ENCODE results near the gene FBXL15.

FBXL15 gene

GRCh38 chr10:102394801-102395399, 25.7 kb upstream of the FBXL15 start:
- peaks cover 54% of the 10 kb centered on the region for H3K4me1 Mint-ChIP-seq

DNA sequence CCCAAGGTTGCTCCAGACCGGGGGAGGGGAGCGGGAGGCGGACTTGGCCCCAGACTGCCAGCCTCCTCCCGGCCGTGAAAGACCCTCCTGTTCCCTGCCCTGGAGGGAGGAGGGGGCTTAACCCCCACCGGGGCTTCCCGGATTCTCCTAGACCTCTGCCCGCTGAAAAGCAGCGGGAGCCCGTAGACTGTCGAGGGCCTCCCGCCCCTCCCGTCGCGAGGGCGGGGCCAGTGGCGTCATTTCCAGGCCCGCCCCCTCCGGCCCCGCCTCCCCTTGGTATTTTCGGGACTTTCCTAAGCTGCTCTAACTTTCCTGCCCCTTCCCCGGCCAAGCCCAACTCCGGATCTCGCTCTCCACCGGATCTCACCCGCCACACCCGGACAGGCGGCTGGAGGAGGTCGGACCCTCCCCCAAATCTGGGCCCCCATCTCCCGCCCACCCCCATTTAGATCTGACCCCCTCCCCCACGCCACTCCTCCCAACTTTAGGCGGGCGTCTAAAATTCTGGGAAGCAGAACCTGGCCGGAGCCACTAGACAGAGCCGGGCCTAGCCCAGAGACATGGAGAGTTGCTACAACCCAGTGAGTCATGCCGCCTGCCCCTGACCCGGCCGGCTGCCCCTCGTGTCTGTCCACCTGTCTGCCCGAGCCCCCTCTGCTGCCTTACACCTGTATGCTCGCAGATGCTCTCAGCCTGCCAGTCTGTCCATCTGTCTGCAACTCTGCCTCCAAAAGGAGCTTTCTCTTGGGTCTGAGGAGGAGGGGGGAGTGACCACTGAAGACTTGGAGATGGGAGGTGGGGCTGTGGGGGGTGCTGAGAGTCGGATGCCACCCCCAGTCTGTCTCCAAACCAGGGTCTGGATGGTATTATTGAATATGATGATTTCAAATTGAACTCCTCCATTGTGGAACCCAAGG, 25.0 kb upstream of the FBXL15 start, which contains the start of gene NFKB2:
NFKB2 (plus strand) TSS at position 306 of the 917 bp plus-strand sequence; CDS start at position 561, 255 bp downstream.
- peaks cover 47% of the 10 kb centered on the region for H3K36me3 Mint-ChIP-seq
- no peaks in the 10 kb centered on the region for H3K9me3 Mint-ChIP-seq
- H3K4me1 Mint-ChIP-seq: peaks cover 62% of the 10 kb centered on the region
- H3K27ac Mint-ChIP-seq: peak within 1 kb of the TSS; percentile 99
- H3K4me3 Mint-ChIP-seq: peak within 1 kb of the TSS; percentile 94
- peak; percentile 64 for ATAC-seq
- H3K27me3 Mint-ChIP-seq: no peaks in the 10 kb centered on the region

More at GRCh38 chr10:102394801-102395399, 25.7 kb upstream of the FBXL15 start:
- peak; percentile 46 for ATAC-seq
- Mint-ChIP-seq H3K4me3 (peak overlapping the region; percentile 94), H3K9me3 (no peaks in the 10 kb centered on the region), H3K36me3 (peaks cover 39% of the 10 kb centered on the region), H3K27me3 (no peaks in the 10 kb centered on the region), H3K27ac (peak overlapping the region; percentile 99)

DNA sequence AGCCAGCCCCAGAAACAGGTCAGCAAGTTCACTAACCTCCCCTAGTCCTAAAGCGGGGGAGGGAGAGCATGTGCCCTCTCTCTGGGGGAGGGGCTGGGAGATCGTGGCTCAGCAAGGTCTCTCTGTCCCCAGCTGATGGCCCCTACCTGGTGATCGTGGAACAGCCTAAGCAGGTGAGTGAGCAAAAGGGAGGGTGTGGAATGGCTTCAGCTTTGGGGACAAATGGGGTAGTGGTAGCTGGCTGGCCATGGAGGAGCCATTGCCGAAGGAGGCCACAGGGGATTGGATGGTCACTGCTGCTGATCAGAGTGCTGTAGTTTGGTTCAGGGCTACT, 24.4 kb upstream of the FBXL15 start:
- no peak for ATAC-seq
- Mint-ChIP-seq H3K9me3 (no peaks in the 10 kb centered on the region), H3K36me3 (peaks cover 52% of the 10 kb centered on the region), H3K4me1 (peaks cover 64% of the 10 kb centered on the region), H3K27me3 (no peaks in the 10 kb centered on the region), H3K4me3 (peak overlapping the region; percentile 94), H3K27ac (peak overlapping the region; percentile 99)

GRCh38 chr10:102396730-102397151, 23.9 kb upstream of the FBXL15 start:
- Mint-ChIP-seq H3K4me3 (peak overlapping the region; percentile 94), H3K27ac (peak overlapping the region; percentile 99), H3K9me3 (no peaks in the 10 kb centered on the region), H3K36me3 (peaks cover 56% of the 10 kb centered on the region), H3K27me3 (no peaks in the 10 kb centered on the region), H3K4me1 (peaks cover 68% of the 10 kb centered on the region)
- no peak for ATAC-seq

DNA sequence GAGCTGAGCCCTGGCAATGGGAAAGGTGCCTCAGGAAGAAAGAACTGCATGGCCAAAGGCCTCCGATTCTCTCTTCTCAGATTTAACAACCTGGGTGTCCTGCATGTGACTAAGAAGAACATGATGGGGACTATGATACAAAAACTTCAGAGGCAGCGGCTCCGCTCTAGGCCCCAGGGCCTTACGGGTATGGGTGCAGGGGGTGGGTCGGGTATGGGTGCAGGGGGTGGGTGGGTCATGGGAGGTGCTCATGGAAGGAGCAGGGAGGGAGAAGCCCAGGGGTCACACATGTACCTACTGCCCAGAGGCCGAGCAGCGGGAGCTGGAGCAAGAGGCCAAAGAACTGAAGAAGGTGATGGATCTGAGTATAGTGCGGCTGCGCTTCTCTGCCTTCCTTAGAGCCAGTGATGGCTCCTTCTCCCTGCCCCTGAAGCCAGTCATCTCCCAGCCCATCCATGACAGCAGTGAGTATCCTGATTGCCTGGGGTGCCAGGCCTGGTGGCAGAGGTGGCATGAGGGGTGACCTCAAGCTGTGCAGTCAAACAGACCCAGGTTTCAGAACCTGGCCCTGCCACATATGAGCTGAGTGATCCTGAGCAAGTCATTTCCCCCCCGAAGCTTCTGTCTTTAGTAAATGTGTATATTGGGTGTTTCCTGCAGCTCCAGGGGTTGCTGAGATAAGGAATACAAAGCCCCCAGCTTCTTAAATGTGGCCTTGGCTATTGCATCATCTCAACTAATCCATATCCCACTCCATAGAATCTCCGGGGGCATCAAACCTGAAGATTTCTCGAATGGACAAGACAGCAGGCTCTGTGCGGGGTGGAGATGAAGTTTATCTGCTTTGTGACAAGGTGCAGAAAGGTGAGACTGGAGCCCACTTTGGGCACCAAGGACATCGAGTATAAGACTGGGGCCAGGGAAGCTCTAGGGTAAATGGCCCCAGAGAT, 23.1 kb upstream of the FBXL15 start:
- Mint-ChIP-seq H3K27me3 (no peaks in the 10 kb centered on the region), H3K4me1 (peaks cover 72% of the 10 kb centered on the region), H3K4me3 (peak overlapping the region; percentile 94), H3K27ac (peak overlapping the region; percentile 99), H3K36me3 (peaks cover 64% of the 10 kb centered on the region), H3K9me3 (no peaks in the 10 kb centered on the region)
- ATAC-seq: no peak

GRCh38 chr10:102398172-102399020, 22.2 kb upstream of the FBXL15 start:
- Mint-ChIP-seq H3K4me3 (peak overlapping the region; percentile 94), H3K9me3 (no peaks in the 10 kb centered on the region), H3K36me3 (peaks cover 66% of the 10 kb centered on the region), H3K27me3 (no peaks in the 10 kb centered on the region), H3K4me1 (peaks cover 70% of the 10 kb centered on the region), H3K27ac (peak overlapping the region; percentile 85)
- ATAC-seq: no peak

DNA sequence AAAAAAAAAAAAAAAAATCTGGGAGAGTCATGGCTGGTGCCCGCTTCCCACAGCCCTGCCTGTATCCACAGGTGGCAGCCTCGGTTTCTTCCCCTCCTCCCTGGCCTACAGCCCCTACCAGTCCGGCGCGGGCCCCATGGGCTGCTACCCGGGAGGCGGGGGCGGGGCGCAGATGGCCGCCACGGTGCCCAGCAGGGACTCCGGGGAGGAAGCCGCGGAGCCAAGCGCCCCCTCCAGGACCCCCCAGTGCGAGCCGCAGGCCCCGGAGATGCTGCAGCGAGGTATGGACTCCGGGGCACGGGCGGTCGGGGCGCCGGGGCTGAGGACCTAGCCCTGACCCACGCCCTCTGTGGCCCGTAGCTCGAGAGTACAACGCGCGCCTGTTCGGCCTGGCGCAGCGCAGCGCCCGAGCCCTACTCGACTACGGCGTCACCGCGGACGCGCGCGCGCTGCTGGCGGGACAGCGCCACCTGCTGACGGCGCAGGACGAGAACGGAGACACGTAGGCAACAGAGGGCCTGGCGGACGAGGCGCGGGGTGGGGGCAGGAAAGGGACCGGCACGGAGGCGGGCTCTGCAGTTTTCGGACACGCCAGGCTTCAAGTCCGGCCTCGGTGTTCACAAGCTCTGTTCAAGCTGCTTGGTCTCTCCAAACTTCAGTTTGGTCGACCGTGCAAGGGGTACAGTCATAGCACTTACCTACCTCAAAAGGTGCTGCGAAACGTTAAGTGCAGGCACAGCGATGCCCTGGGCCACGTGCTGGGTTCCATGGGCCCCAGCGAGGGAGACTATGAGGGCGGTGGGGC, 21.2 kb upstream of the FBXL15 start:
- Mint-ChIP-seq H3K27me3 (no peaks in the 10 kb centered on the region), H3K9me3 (no peaks in the 10 kb centered on the region), H3K27ac (peak overlapping the region; percentile 85), H3K36me3 (peaks cover 66% of the 10 kb centered on the region), H3K4me1 (peaks cover 70% of the 10 kb centered on the region), H3K4me3 (peak overlapping the region; percentile 94)
- peak; percentile 64 for ATAC-seq

DNA sequence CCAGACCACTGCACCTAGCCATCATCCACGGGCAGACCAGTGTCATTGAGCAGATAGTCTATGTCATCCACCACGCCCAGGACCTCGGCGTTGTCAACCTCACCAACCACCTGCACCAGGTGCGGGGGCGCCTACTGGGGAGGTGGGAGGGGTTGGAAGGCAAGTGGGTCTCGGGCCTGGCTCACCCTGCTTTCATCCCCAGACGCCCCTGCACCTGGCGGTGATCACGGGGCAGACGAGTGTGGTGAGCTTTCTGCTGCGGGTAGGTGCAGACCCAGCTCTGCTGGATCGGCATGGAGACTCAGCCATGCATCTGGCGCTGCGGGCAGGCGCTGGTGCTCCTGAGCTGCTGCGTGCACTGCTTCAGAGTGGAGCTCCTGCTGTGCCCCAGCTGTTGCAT, 20.6 kb upstream of the FBXL15 start:
- Mint-ChIP-seq H3K27ac (peak overlapping the region; percentile 85), H3K36me3 (peaks cover 66% of the 10 kb centered on the region), H3K4me1 (peaks cover 70% of the 10 kb centered on the region), H3K27me3 (no peaks in the 10 kb centered on the region), H3K9me3 (no peaks in the 10 kb centered on the region), H3K4me3 (peak overlapping the region; percentile 94)
- ATAC-seq: no peak

DNA sequence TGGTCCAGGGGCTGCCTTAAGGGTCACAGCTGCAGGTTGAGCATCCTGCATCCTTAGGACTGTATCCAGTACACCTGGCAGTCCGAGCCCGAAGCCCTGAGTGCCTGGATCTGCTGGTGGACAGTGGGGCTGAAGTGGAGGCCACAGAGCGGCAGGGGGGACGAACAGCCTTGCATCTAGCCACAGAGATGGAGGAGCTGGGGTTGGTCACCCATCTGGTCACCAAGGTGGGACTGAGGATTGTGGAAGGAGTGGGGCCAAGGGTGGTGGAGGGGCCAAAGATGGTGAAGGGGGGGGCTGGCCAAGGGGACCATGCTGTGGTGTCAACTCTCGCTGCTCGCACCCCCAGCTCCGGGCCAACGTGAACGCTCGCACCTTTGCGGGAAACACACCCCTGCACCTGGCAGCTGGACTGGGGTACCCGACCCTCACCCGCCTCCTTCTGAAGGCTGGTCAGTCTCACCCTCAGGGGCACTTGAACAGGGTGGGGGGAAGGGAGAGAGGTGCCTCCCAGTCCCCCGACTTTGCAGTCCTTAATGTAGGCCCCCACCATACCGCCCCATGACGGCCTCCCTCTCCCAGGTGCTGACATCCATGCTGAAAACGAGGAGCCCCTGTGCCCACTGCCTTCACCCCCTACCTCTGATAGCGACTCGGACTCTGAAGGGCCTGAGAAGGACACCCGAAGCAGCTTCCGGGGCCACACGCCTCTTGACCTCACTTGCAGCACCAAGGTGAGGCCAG, 19.9 kb upstream of the FBXL15 start:
- no peak for ATAC-seq
- peak overlapping the region; percentile 94 for H3K4me3 Mint-ChIP-seq
- no peaks in the 10 kb centered on the region for H3K9me3 Mint-ChIP-seq
- H3K27me3 Mint-ChIP-seq: no peaks in the 10 kb centered on the region
- H3K36me3 Mint-ChIP-seq: peaks cover 66% of the 10 kb centered on the region
- no peak overlapping the region for H3K27ac Mint-ChIP-seq
- H3K4me1 Mint-ChIP-seq: peaks cover 70% of the 10 kb centered on the region

DNA sequence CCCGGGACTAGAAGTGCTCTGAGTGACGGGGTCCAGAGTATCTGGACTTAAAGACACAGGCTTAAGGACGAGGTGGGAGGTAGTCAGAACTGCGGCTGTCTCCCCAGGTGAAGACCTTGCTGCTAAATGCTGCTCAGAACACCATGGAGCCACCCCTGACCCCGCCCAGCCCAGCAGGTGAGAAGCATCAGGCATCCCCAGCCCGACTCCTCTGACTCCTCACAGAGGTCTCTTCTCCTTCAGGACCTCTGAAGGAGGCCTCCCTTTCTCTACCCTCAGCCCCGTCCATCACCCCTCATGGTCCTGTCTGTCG, 19.3 kb upstream of the FBXL15 start:
- Mint-ChIP-seq H3K9me3 (no peaks in the 10 kb centered on the region), H3K4me3 (peak overlapping the region; percentile 15), H3K27ac (no peak overlapping the region), H3K27me3 (no peaks in the 10 kb centered on the region), H3K4me1 (peaks cover 66% of the 10 kb centered on the region), H3K36me3 (peaks cover 60% of the 10 kb centered on the region)
- ATAC-seq: no peak

GRCh38 chr10:102401735-102402511, 18.7 kb upstream of the FBXL15 start:
- Mint-ChIP-seq H3K4me3 (peak overlapping the region; percentile 15), H3K9me3 (no peaks in the 10 kb centered on the region), H3K36me3 (peaks cover 54% of the 10 kb centered on the region), H3K27ac (no peak overlapping the region), H3K4me1 (peaks cover 60% of the 10 kb centered on the region), H3K27me3 (peaks cover 3% of the 10 kb centered on the region)
- ATAC-seq: no peak

DNA sequence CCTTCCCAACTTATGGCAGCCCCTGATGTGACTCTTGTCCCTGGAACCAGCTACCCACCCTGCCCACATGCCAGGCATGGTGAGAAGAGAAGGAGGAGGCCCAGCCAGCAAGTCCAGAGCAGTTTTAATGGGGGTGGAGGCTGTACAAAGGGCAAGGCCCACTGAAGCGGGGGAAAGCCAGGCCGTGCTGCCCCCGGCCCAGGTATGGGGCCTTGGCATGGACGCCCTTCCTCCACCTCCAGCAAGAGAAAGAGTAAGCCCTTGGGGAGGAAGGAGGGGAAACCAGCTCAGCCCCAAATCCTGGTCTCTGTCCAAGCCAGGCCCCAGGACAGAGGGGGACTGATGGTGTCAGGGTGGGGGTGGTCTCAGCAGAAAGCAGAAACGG, 18.1 kb upstream of the FBXL15 start:
- H3K4me3 Mint-ChIP-seq: no peak overlapping the region
- peaks cover 54% of the 10 kb centered on the region for H3K4me1 Mint-ChIP-seq
- peaks cover 9% of the 10 kb centered on the region for H3K27me3 Mint-ChIP-seq
- no peak for ATAC-seq
- H3K36me3 Mint-ChIP-seq: peaks cover 48% of the 10 kb centered on the region
- no peak overlapping the region for H3K27ac Mint-ChIP-seq
- H3K9me3 Mint-ChIP-seq: no peaks in the 10 kb centered on the region

DNA sequence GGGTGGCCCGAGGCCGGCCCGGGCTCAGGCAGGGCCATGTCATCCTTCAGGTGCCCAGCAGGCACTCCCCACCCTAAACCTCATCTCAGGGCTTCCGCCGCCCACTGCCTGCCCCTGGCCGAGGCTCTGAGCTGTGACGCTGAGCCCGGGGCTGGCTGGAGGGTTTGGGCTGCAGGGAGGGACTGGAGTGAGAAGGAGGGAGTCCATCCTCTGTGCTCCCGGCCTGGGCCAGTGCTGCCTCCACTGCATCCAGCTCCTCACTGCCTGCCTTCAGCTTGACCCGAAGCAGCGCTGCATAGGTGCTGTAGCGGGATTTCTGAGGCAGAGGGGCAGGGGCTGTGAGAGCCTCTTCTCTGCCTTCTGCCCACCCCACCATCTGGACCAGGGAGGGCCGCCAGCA, 17.5 kb upstream of the FBXL15 start:
- no peak for ATAC-seq
- no peak overlapping the region for H3K4me3 Mint-ChIP-seq
- peaks cover 15% of the 10 kb centered on the region for H3K27me3 Mint-ChIP-seq
- H3K36me3 Mint-ChIP-seq: peaks cover 42% of the 10 kb centered on the region
- H3K27ac Mint-ChIP-seq: no peak overlapping the region
- no peaks in the 10 kb centered on the region for H3K9me3 Mint-ChIP-seq
- H3K4me1 Mint-ChIP-seq: peaks cover 49% of the 10 kb centered on the region
